Measurements from ENCODE around the gene UQCC2. TPM values are rescaled to one million over a fixed set of nuclear protein-coding genes. Genes with fewer than 3 reads are reported as not detected.

The UQCC2 gene
- polyA plus RNA-seq, 1 of the 3 experiments (the other 2 are of a cell fraction) = 59.0 TPM

- 100% methylated on average over 3 of the region's 5 CpGs for WGBS (ENCODE audit: low lambda C conversion rate)
- POLR2A ChIA-PET = interaction anchor here (0.7 kb wide), 1 partner anchor 15 kb away, joined by 3 read pairs; no protein-coding TSS in a partner anchor
Measured at GRCh38 chr6:33656844-33657243, 54.7 kb downstream of the UQCC2 start.

More at GRCh38 chr6:33656844-33657243, 54.7 kb downstream of the UQCC2 start:
- no peak for DNase-seq
- Histone ChIP-seq H3K79me2 (ENCODE audit: insufficient read depth) (no peaks in the 10 kb centered on the region), H3K27me3 (ENCODE audit: insufficient read depth) (no peaks in the 10 kb centered on the region), H3K36me3 (replicated peaks in 1 of 2; ENCODE audit: control insufficient read depth in 1 of 2, insufficient read depth in 2 of 2, low read length in 1 of 2) (no peaks in the 10 kb centered on the region), H3K4me2 (no peak overlapping the region), H3K4me1 (ENCODE audit: control insufficient read depth in 1 of 2, insufficient read depth in 2 of 2, low read depth in 1 of 2, low read length in 1 of 2) (peaks cover 0 to 17% of the 10 kb centered on the region in 2 experiments; a peak in 1 of 4 replicates), H3F3A (replicated peaks; ENCODE audit: insufficient read depth) (no peaks in the 10 kb centered on the region), H3K9ac (no peak overlapping the region), H3K9me3 (no peaks in the 10 kb centered on the region), H3K27ac (ENCODE audit: low read depth in 2 of 2, low read length in 1 of 2) (no peak overlapping the region), H2AFZ (ENCODE audit: low read depth) (no peak overlapping the region), H3K4me3 (ENCODE audit: low read depth in 2 of 2, low read length in 1 of 2) (no peak overlapping the region), H4K20me1 (ENCODE audit: insufficient read depth) (no peaks in the 10 kb centered on the region), H3K9me2 (no peaks in the 10 kb centered on the region)
- CTCF ChIA-PET = interaction anchor here (1.3 to 2.9 kb wide), 4 partner anchors 26 to 77 kb away, joined by 3 to 11 read pairs (median 6); no protein-coding TSS in a partner anchor
- TF ChIP-seq PBX3 (IDR thresholded peaks at IDR 0.05) (no peak), REST (IDR thresholded peaks at IDR 0.05; ENCODE audit: low read depth, low read length) (no peak), USF1 (IDR thresholded peaks at IDR 0.05; ENCODE audit: borderline replicate concordance, low read depth) (no peak), FOXM1 (IDR thresholded peaks at IDR 0.05; ENCODE audit: low read depth) (no peak), MXI1 (IDR thresholded peaks at IDR 0.05; ENCODE audit: low read depth, low read length) (no peak), IRF3 (IDR thresholded peaks at IDR 0.05; ENCODE audit: low read depth, low read length) (no peak), JUND (IDR thresholded peaks at IDR 0.05) (no peak)

Data from SK-N-SH (cell line).